Limb (tissue), 2 donors: ENCODE results near the gene C10orf90.
A peak's percentile ranks its signal among the peaks of the same experiment; 100 is the strongest.

Experiments used
- DNase-seq, 2 donors: peaks; one replicate each; pipeline ENCODE4 v3.0.0-alpha.2; 2016; ENCODE audit errors: extremely low spot score in 2 of 2

Gene C10orf90

DNA sequence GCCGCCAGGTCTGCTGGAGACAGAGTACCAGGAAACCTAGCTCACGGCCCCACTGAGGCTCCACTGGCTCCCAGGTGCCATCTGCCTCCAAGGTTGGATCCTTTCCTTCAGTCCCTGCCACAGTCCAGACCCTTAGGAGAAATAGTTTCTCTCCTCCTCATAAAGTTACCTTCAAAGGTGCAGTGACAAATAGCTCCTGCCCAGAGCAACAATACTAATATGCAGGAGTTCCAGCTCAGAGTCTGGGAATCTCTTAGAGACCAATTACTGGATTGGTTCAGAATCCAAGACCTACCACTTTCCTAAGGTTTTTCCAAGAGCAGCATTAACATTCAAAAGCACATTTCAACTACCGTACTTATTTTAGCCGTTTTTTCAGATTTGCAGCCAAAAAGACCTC lies 241.2 kb downstream of the C10orf90 start:
- no peak for DNase-seq

DNA sequence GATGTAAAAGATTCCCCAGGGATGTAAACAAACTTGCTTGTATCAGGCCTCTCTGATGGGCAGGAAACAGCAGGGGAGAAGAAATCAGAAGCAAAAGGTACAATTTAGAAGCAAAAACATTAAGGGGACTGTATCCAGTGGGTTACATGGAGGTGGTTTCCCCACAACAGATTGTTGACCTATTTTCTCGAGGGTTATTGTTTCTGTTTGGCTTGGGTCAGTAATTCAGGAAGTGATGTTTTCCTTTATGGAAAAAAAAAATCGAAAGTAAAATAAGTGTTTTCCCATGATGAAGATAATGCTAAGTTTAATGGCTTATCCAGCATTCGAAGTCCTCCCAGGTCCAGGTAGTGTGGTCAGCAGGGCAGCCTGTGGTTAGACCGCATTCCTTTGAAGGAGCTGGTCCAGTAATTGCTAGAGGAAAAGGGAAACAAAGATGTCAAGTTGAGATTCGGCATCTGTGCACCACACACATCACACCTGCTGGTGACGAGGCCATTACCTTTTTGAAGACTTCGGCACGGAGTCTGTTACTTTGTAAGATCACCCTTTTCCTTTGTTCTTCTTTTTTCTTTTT lies 244.9 kb downstream of the C10orf90 start:
- DNase-seq, result no peak

DNA sequence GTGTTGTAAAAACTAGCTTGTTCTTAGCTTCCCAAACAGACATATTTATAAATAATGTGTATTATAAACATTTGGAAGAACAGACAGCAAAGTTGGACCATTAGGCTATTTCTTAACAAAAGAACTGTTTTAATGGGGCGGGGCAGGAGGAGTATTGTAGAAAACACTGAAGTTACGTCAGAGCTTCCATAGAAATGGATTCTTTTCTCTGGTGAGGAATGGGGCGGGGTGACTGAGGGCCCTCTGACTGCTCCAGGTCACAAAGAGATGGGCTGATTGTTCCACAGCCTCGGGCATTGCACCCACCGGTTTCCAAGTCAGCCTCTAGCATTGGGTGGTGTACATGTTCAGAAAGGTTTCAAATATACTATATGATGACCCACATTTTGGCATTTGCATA lies 245.5 kb downstream of the C10orf90 start:
- no peak for DNase-seq

DNA sequence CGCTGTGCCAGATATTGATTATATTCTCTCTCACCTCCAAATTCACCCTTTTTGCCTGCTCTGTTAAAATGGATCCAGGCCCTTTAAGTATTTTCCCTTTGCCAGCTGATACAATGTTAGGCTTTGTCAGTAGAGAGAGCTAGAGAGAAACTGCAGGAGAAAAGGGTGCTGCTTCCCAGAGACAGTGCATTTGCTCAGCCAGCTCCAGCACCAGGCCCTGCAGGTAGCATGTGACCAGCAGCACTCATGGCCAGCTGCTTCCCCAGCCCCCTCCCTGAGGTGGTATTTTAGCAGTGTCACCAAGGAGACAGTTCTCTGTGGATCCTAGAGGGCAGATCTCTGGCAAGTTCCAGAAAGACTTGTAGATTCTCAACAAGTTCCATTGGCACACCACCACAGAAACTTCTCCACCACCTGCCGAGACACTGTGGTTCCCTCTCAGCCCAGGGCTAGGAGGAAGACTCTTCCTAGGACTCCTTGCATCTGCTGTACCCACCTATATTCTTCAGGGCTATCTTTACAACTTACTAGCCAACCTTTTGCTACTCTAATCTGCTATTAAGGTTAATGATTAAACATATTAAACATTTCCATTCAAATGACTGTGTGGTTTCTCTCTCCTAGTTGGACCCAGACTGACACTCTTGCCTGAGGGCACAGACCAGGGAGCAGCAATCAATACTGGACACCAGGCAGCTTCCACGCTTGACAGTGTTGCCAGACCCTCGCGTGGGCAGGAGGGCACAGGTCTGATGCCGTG lies 246.6 kb downstream of the C10orf90 start:
- no peak for DNase-seq

DNA sequence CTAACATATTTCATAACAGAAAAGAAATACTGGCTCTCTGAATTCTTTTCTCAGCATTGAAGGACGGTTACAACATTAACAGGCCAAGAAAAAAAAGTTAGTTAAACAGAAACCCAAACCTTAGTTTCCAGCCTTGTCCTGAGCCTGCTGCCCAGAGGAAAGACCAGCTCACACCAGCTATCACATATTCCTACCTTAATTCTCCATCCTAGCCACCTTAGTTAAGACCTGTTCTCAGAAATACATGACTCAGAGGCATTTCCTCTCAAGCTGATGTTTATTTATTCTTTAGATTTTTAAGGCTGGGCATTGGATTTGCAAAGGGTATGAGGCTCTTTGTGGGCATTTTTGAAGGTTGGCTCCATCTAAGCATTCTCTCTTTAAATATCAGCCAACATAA lies 247.9 kb downstream of the C10orf90 start:
- no peak for DNase-seq

DNA sequence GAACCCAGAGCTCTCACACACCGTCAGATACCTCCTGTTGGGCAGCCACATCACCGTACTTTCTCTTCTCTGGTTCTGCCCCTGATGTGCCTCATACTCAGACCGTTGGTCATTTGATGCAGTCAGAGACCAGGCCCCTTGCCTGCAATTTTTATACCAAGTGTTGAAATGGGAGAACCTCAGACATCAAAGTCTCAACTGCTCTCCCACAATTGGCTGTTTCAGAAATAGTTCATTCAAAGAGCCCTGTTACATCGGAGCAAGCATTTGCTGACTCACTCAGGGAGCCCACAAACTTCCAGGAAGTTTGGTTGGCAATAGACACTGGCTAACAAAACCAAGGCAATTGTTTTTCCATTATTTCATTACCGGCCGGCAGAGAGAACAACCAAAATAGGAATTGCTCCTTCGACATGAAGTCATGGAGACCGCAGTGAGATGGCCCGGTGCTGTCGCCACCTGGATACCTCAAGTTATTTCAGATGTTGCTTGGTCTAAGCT lies 248.7 kb downstream of the C10orf90 start:
- peak in 1 of 2 donors; percentile 67 for DNase-seq

DNA sequence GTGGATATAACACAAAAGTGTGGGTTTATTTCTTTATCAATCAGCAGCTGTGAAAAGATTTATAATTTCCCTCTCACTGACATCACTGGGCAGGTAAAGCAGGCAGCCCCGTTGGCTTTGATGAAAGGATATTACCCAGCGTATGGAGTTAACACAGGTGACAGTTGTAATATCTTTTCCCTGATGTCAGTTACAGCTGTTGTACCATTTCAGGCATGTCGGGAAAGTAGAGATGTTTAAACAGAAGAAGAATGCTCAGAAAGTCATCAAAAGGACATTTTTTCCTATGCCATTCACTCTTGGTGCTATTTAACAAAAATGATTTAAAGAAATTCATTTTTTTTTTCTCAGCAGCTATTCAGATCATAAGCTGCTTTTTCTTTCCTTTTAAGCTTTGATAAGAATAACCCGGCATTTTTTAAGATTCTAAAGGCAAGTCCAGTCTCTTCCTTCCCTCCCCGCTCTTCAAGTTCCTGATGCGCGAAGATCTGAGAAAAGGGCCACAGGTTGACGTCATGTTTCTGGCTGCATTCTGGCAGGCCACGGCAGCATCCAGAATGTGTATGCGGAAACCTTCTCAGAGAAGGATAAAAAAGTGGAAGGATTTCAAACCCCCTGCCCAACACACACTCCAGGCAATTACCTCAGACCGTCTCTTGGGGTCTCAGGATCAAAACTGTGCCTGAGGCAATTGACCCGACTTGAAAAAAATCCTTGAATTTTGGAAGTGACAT lies 249.8 kb downstream of the C10orf90 start:
- peak; percentile 42 to 45 for DNase-seq

DNA sequence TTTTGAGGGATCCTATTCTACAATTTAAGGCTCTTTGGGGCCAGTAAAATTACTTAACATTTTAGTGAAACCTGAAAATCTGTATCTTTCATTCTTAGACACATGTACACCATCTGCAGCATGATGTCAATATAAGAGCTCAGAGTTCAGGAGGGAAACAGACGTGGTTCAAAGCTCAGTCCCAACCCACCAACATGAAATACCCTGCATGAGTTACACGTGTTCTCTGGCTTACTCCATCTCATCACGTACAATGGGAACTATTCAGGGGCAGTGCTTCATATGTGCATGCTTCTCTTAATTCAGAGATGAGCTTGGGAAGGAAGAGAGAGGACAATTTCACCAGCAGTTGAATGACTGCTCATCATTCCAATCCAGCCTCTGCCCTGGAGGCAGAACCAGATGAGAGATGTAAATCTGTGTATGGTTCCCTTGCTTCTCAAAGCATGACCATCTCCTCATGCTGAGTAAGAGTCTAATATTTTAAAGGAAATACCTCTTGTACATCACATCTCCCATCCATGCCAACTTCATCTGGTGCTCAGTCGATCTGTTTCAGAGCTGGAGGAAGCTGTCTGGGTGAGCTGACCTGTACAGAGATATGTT lies 253.2 kb downstream of the C10orf90 start:
- no peak for DNase-seq

DNA sequence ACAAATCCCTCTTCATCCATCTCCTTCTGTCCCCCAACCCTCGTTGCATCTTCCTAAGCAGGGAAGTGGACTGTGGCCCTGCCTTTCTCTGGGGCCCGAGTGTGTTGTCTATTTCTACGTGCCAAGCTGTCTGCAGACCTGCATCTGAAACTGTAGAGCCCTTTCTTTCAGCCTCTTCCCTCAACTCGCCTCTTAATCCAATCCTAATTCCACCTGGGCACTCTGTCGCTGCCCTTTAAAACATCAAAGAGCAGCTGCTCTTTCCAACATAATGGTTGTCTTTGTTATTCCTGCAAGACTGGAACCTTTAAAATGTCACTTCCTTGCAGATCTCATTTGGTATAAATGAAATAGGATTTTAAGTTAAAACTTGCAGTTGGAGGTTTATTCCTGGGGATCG lies 260.7 kb downstream of the C10orf90 start:
- DNase-seq, result no peak

DNA sequence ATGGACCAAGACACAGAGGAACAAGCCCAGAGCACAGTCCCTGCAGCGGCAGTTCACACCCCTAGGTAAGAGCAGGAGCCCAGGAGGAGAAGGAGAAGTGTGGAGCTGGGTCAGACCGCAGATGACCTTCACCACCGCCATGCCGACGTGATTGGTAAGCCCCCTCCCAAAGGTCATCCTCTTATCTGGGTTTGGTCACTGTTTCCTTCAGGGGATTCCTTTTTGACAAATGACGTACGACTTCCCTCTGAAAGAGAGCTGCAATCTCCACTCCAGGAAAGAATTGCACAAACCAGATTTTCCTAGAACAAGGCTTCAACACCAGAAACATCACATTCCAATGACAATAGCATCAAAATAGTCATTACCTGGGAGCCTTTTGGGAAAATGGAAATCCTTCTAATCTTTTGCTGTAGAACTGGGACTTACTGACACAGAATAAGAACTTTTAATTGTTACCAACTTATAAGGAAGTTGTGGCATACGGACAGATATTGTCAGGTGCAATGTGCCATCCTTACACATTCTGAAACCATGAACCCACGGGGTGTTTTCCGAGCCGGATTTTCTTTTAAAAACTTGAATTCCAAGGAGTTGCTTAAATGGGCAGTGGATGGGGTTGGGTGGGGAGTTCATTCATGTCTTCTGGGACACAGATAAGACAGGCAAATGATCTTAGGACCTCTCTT lies 261.4 kb downstream of the C10orf90 start:
- DNase-seq, result no peak

DNA sequence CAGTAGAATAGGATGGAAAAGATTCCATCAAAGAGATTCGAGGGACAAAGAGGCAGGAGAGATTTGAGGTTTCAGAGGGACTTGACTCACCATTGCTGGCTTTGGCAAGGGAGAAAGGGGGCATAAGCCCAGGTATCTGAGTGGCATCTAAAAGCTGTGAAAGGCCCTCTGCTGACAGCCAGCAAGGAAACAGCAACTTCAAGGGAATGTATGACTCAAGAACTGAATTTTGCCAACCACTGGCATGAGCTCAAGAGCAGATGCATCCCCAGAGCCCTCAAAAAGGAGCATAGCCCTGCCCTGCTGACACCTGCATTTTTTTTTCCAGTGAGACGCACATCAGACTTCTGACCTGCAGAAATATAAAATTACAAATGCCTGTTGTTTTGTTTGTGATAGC lies 262.7 kb downstream of the C10orf90 start:
- no peak for DNase-seq

DNA sequence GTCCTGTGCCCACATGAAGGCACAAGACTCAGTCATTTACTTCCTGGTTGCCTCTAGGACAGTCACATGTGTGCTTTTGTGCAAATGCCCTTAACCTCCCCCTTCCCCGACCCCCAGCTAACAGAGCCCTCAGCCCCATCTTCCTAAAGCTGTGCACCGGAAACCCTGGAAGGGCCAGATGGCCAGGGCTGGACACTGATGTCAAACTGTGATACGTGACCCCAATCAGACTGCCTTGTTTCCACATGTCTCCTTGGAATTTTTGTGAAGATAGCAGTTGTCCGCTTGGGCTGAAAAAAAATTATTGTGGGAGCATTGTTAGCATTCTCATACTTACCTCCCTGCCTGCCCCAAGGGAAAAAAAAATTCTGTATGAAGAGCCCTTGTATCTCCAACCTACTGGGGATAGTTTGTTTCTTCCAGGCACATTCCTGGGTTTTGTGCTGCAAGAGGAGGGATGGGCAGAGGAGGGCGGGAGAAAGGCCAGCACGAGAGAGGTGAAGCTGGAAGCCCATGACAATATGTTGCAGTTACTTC lies 265.2 kb downstream of the C10orf90 start:
- no peak for DNase-seq

DNA sequence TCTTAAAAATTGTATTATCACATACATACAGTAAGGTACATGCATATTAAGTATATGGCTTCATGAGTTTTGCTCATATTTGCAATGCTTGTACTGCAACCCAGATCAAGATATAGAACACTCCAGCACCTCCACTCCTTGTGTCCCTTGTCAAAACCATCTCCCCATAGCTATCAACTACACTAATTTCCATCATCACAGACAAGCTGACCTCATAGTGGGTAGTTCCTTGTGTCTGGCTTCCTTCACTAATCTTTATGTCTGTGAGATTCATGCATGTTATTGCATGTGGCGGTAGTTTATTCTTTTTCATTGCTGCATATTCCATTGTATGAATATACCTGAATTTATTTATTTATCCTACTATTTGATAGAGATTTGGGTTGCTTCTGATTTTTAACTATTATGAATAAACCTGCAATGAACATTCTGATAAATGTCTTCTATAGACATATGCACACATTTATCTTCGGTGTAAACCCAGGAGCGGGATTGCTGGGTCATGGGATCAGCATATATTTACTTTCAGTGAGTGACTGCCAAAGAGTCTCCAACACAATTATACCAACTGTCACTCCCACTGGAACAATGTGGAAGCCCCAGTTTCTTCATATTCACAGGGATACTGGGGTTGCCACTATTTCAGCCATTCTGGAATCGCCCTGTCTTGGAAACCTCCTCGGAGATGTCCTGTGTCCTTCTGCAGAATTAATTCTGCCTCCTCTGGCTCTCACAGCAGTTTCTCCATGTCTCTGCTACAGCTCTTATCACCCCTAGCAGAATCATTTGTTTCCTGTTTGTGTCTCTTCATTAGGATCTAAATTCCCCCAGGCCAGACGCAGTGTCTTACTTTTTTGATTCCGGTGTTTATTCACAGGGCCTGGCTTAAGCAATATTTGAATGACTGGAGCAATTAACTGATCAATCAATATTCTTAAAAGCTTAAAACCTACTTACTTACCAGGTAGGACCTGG lies 267.5 kb downstream of the C10orf90 start:
- DNase-seq, result no peak

DNA sequence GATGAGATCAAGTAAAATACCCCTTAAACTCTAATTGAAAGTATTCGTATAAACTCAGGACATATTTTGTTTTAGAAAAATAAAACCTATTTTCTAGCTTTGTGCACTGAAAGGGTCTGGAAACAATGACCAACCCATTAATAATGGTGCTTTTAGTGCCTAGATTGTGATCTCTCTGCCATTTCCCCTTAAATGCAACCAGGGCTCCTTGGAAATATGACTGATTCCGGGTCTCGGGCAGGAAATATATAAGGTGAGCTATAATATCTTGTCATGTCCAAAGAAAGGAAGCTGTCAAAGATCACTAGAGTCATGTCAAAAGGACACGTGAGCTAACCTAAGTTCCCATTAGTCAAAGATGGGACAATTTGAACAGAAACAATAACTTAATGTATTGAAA lies 269.9 kb downstream of the C10orf90 start:
- DNase-seq, result no peak

DNA sequence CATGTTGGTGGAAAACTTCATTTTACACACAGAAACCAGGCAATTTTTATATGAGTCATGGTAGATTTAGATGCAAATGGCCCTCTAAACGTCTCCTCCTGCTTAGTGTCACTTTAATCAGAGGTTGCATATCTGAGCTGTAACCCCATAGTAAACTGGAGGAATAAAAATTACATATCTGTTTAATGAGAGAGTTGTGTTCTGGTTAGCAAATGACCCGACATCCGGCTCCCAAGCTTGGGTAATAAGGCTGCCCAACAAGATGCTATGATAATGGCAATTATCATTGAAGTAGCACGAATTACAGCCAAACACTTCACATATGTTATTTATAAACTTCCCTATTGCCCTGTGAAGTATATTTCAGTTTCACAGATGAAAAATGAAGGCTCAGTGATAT lies 271.6 kb downstream of the C10orf90 start:
- no peak for DNase-seq

DNA sequence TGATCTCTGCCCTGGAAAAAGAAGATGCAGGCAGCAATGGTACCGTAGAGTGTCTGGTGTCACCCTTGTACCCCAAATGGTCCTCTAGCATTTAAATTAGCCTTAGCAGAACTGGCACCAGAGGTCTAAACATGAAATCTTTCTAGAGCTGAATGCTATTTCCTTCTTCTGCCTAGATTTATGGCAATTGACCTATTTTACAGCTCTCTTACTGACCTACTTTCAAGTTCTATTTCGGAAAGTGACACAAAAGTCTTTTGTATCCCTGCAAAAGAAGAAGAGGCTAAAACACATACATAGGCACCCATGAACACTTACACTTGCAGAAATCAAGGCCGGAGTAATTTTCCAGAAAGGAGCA lies 272.1 kb downstream of the C10orf90 start:
- DNase-seq, result no peak

DNA sequence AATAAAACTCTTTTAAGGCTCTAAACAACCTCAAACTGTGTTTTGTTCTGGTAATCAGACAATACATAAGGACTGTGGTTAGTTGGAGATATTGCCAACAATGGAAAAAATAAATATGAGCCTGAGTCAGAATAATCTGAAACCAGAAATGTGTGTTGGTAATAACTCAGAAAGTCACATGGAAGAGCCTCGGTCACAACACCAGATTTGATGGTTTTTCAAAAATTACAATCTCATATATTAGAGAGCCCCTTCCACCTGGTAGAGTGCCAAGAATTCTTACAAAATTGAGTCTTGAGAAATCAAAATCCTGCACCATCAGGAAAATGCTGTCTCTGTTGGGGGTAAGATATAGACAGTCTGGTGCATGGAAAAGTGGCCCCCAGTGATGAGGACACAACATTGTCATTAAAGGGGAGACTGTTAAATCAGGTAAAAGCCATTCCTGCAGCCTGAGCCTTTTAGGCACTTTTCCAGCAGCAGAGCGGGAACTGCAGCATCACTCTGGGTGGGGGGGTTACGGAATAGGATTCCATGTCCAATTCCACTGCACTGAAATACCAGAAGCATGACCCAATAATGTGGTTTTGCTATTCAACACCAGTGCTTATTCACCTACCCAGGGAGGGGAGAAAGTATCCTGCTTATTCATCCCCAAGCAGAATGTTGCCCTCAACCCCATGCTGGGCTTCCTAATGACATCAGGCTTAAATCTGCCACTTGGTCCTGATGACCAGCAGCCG lies 272.7 kb downstream of the C10orf90 start:
- peak in 1 of 2 donors; percentile 45 for DNase-seq

DNA sequence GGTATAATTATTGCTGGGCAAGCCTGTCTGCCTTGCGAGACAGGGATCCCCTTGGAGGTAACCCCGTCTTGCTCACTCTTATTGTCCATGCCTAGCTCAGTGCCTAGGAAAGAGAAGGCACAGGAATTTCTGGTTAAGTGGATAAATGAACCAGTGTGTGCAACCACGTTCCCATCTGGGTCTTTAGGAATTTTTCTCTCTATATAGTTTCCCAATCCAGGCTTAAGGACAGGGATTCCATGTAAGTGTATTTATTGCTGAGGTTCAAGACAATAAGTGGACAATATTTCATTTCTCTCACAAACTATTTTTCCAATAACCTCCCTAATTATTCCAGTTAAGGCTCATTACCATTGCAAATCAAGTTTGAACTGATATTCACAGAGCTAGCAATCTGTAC lies 273.3 kb downstream of the C10orf90 start:
- no peak for DNase-seq

DNA sequence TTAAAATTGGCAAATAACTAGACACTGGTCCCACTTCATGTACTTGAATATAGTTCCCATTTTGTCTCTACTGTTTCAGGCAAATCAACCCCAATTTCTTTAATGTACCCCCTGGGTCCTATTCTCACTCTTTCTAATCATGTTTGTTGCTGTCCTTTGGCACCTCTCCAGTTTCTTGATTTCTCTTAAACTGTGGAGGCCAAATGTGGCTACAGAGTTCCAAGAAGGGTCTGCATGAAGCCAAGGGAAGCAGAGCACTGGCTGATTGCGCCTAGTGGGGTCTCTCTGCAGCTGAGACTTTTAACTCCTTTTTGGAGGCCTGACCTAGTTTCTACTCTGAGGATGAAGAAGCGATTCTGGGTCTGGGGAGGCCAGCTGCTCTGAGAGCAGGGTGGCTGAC lies 275.5 kb downstream of the C10orf90 start:
- no peak for DNase-seq
